Stomach (tissue), 4 donors: ENCODE data around the gene DIP2A.

Experiments
- CTCF ChIP-seq, 7 experiments: fragments of 450-650 bp in 4 of 7; fragments of 200-600 bp in 3 of 7; sonication (generic) in 3 of 7; IDR thresholded peaks; one replicate each; pipeline ENCODE4 v1.5.1; 2016 to 2019; ENCODE audit warnings: antibody characterized with exemption in 7 of 7, control low read depth in 2 of 7, mild to moderate bottlenecking in 1 of 7
- POLR2A ChIP-seq, 4 donors: fragments of 450-650 bp; IDR thresholded peaks; one replicate each; pipeline ENCODE4 v1.6.1; 2016; ENCODE audit warnings: antibody characterized with exemption in 4 of 4, control low read depth in 2 of 4, mild to moderate bottlenecking in 1 of 4, moderate library complexity in 1 of 4
- POLR2AphosphoS5 ChIP-seq, 3 donors: sonication (generic); formaldehyde crosslinking; IDR thresholded peaks; one replicate each; pipeline ENCODE4 v1.6.1; 2016; ENCODE audit warnings: antibody characterized with exemption in 3 of 3

GRCh38 chr21:46423546-46424038 is 35.1 kb upstream of the DIP2A start:
- no peak for TF ChIP-seq CTCF (IDR thresholded peaks at IDR 0.05)
- TF ChIP-seq POLR2AphosphoS5 (IDR thresholded peaks at IDR 0.05), result no peak
- TF ChIP-seq POLR2A (IDR thresholded peaks at IDR 0.05), result no peak
